ENCODE results near the gene SHH.
"Not testable (repeated sequence)": the region's sequence is repeated elsewhere in the genome, so short reads cannot be mapped to it uniquely, and the experiment has no call there.

Gene SHH

GRCh38 chr7:155842496-155843265 lies 30.4 kb upstream of the SHH start:
- DNase-seq: no peak

DNA sequence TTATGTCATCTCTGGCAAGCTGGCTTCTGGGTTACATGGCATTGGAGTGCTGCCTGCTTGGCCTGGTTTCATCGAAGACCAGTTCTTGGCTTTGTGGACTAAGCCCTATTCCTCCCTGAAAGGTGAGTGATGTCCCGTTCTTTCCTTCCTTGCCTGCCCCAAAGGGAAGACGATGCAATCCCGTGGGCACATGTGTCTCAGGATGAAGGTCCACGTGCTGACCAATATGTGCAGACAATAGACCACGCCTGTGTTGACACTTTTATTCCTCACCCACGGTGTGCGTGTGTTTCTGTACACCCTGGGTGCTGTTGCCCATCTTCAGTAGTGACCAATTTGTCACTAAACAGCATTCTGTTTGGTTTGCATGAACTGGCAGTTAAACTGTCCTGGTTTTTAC lies 28.6 kb upstream of the SHH start:
- DNase-seq: no peak

DNA sequence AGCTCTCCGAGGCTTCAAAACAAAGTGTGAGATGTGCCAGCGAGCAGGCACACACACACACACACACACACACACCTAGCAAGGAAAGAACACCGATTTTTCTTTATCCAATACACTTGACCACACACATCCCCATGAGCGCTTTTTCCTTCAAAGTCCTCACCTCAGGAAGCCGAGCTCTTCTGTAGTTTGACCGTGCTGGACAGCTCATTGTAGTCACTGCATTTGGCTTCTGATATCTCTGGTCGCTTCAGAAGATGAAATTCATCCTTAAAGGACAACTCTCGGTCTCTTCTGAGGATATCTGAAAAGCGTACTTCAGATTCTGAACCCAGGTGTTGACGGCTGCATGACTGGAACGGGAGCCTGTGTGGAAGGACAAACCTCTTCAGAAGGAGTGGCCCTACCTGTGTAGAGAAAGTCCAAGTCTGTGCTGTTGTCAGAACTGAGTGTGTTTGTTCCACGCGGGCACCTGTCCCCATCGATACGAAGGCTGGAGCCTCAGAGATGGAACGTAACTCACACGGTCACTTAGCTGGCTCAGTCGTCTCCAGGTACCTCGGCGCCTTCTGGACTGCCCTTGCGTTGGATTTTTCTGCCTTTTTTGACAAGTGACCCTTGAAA lies 28.1 kb upstream of the SHH start:
- DNase-seq: no peak

DNA sequence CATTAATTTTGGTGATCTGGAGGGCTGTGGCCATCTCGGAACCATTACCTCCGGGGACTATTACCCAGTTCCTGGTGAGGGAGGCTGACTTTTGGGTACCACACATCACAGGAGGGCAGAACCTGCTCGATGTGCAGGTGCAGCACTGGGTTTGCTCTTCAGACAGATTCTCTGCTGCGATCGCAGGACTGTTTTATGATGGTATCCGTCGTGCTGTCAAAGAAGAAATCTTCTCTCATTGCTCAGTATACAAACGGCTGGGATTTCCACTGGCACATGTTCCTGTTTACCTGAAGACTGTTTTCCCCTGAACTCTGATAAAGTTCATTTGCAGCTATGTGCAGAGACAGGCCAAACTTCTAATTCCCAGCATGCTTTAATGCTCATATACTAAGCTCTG lies 27.2 kb upstream of the SHH start:
- DNase-seq: no peak

DNA sequence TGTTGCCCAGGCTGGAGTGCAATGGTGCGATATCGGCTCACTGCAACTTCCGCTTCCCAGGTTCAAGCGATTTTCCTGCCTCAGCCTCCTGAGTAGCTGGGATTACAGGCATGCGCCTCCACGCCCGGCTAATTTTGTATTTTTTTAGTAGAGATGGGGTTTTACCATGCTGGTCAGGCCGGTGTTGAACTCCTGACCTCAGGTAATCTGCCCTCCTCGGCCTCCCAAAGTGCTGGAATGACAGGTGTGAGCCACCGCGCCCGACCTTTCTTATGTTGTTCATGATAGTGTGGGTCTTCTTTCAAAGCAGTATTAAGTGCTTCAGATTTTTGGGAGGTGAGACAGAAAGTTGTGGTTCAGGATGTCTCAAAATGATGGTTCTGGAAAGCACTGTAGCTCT lies 26.0 kb upstream of the SHH start:
- not testable (repeated sequence) for DNase-seq

GRCh38 chr7:155837126-155837479 lies 24.8 kb upstream of the SHH start:
- DNase-seq: no peak

- DNase-seq: no peak
Observed at GRCh38 chr7:155836216-155837125, 24.2 kb upstream of the SHH start.

GRCh38 chr7:155835446-155836215 lies 23.4 kb upstream of the SHH start:
- no peak for DNase-seq

DNA sequence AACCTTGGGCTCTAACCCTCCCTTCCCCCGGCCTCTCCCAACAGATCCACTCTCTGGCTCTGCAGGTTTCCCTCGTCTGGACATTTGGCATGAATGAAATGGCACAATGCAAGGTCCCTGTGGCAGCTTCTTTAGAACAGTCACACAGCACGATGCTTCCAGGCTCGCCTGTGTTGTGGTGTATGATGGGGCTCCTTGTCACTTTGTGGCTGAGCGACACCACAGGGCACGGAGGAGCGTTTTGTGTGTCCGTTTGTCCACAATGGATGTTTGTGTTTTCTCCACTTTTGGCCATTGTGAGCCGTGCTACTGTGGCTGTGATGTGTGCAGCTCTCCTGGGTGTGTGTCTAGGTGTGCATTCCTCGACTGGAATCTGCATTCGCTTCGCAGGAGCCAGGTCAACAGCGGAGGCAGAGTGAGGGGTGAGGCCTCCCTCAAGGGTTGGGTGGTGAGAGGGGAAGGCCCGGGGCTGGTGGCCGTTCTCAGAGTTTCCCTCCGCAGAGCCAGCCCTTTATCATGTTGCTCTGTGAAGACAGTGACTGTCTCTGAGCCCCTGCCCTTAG lies 22.3 kb upstream of the SHH start:
- no peak for DNase-seq

DNA sequence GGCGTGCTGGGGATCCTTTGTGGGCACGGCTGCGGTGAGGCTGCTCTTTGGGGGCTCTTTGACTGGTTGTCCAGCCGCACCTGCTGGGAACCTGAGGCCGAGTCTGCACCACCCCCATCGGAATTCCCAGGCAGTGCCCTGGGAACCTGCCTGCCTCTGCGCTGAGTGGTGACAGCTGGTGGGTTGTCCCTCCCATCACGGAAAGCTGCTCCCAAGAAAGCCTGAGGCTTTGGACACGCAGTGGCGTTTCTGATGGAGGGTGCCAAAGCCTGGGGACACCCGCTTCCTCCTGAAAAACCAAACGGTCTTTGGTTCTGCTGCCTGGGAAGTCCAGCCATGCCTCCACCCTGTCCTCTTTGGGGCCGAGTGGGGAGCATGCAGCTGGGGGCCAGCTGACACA lies 21.4 kb upstream of the SHH start:
- no peak for DNase-seq

DNA sequence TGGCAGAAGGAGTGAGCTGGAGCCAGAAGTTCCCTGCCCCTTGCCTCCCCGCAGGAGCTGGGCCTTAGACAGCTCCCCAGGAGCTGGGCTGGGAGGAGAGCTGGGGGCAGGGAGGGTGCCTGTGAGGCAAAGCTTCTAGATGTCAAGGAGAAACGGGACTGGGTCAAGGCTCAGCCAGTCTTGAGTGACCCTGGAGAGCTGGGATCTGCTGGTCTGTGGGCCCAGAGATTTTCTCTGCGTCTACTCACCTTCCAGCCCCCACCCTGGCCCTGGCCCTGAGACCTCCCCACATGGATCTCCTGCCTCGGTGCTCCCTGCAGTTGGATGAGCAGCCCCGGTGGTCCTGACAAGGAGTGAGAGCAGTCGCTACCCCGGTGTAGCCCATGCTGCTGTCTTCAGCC lies 20.3 kb upstream of the SHH start:
- no peak for DNase-seq

- DNase-seq: no peak
Observed at GRCh38 chr7:155831807-155832524, 19.7 kb upstream of the SHH start.

DNA sequence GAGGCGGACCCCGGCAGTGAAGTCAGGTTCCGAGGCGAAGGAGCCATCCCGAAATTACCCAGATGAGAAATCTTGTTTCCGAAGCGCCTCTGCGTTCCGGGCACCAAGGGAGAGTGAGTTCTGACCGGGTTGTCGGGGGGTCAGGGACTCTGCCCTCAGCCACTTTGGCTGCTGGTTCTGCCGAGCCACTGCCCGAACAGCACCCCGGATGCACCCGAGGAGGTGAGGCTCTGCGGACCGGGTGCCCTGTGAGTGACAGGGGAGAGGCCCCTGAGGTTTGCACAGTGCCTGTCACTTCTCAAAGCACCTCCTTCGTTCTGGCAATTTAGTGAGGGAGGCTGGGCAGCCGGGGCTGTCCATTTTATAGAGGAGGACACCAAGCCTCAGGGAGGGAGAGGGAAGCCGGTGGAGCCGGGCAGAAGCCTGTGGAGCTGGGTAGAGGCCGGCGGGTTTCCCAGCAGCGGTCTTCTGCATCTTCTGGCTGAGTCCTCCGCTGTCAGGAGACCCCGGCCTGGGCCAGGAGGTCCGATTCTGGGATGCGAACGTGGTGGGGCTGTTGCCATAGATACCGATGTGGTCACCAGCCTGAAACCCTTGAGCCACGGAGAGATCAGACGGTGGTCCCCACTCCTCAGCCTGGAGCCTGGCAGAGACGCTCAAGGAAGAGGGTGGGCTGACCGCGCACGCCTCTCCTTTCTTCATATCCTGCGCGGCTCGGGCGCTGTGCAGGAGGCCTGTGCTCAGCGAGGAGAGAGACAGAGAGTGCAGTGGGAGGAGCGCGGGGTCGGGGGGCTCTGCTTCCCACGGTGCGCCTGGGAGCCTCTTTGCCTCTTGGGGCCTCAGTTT lies 18.9 kb upstream of the SHH start:
- no peak for DNase-seq

GRCh38 chr7:155829796-155830470 lies 17.7 kb upstream of the SHH start:
- no peak for DNase-seq

- DNase-seq: no peak
Observed at GRCh38 chr7:155825336-155825735, 13.1 kb upstream of the SHH start.

DNA sequence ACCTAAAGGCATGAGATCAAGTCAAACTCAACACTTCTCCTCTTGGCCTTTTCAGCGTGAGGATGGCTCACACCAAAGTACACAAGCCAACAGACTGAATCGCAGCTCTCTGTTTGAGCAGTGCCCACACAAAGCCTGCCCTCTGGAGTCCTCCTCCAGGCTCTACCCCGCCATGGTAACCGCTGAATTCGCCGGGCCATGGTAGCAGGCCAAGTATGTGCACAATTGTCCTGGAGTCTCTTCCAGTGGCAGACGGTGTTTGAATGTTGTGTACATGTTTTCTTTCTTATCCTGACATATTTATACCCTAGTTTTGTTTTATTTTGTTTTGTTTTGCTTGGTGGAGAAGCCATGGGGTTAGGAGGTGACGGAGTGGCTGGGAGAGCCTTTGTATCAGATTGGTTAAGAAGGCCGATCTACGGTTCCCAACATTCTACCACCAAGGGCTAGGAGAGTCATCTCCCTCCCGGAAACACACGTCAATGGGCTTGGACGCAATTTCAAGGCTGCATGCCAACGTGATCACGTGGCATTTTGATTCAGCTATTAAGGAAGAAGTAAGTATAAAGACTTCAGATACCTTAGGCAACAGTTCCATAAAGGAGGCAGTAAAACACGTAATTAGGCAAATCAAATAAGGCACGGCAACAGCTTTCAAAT lies 12.1 kb upstream of the SHH start:
- no peak for DNase-seq

DNA sequence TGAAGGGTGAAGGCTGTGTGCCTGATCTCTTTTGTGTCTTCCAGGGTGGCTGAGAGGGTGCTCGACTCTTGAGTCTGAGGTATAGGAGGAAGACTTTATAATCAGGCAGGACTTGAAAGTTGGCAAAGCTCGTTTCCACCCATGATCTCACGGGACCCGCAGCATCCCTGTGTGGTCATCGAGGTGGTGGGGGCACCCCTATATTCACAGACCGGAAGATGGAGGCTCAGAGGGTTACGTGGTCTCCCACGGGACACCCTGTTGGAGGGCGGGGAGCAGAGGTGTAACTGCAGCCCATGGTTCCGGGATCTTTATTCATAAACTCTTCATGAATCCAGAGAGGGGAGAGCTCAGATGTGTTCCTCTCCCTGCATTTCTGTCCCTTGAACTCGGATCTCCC lies 9.6 kb upstream of the SHH start:
- DNase-seq: no peak

GRCh38 chr7:155820788-155821187 lies 8.5 kb upstream of the SHH start:
- DNase-seq: no peak

DNA sequence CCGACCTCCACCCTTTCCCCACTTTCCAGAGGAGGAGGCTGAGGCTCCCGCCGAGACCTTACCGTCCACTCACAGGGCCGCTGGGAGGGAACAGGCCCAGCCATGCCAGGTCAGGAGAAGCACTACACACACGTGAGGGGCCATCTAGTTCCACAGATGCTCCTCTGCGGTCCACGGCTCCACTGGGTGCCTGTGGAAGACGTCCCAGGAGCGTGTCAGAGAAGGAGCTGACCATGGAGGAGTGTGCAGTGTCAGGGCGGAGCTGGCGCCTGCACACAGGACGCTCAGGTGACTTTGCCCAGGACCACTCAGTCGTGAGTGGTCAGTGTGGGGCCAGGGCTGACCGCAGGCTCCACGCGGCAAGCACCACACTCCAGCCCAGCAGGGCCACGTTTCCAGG lies 8.0 kb upstream of the SHH start:
- no peak for DNase-seq

- no peak for DNase-seq
Observed at GRCh38 chr7:155819186-155819585, 6.9 kb upstream of the SHH start.

Data from NCI-H510A treated with DMSO at 0.1 percent for 48 hours (cell line).